ENCODE results near the gene STOM. TPM values are rescaled to one million over a fixed set of nuclear protein-coding genes. Genes with fewer than 3 reads are reported as not detected.

Gene STOM
- total RNA-seq, 1 experiment from 2014 or later: 51.8 TPM

- no peaks in the 10 kb centered on the region for H3K27me3 ChIP-seq (ENCODE audit: control insufficient read depth, insufficient read depth, low read length)
- no peak overlapping the region for H3K4me3 ChIP-seq (ENCODE audit: insufficient read depth, low read depth, low read length)
- DNase-seq: no peak
- H3K36me3 ChIP-seq (replicated peaks; ENCODE audit: control insufficient read depth, insufficient read depth, low read length): no peaks in the 10 kb centered on the region; the same call in 1 of the 2 replicates
Measured at GRCh38 chr9:121325387-121325786, 44.7 kb downstream of the STOM start.

DNA sequence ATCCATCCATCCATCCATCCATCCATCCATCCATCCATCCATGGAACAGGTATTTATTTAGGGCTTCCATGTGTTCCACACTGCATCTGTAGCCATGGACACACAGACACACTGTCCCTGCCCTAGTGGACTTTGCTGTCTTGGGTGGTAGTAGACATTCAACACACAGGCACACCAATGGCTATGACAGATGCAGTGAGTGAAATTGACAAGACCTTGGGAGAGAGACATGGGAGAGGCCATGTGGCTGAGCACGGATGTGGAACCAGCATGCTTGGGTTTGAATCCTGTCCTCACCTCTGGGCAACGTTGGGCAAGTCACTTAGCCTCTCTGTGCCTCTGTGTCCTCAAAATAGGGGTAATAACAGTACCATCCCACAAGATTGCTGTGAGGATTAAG is 45.3 kb downstream of the STOM start:
- Histone ChIP-seq H3K36me3 (replicated peaks; ENCODE audit: control insufficient read depth, insufficient read depth, low read length) (no peaks in the 10 kb centered on the region; the same call in 1 of the 2 replicates), H3K27me3 (ENCODE audit: control insufficient read depth, insufficient read depth, low read length) (no peaks in the 10 kb centered on the region), H3K4me3 (ENCODE audit: insufficient read depth, low read depth, low read length) (no peak overlapping the region)
- no peak for DNase-seq

DNA sequence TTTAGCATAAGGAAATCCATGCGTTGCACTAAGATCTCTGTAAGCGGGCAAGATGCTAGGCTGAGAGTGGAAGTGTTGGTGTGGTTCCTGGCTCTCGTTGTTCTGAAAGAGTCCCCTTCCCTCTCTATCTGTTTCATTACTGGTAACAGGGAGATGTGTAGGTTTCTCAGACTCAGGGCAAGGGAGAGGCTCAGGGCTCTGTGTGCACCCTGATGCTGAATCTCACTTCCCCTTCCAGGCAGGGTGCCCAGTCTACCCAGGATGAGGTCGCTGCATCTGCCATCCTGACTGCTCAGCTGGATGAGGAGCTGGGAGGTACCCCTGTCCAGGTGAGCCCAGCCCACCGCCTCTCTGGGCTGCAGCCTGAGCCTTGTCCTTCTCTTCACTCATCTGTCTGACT is 45.7 kb downstream of the STOM start:
- no peaks in the 10 kb centered on the region; the same call in 1 of the 2 replicates for H3K36me3 ChIP-seq (replicated peaks; ENCODE audit: control insufficient read depth, insufficient read depth, low read length)
- DNase-seq: no peak
- no peaks in the 10 kb centered on the region for H3K27me3 ChIP-seq (ENCODE audit: control insufficient read depth, insufficient read depth, low read length)
- no peak overlapping the region for H3K4me3 ChIP-seq (ENCODE audit: insufficient read depth, low read depth, low read length)

- Histone ChIP-seq H3K36me3 (replicated peaks; ENCODE audit: control insufficient read depth, insufficient read depth, low read length) (no peaks in the 10 kb centered on the region; the same call in 1 of the 2 replicates), H3K4me3 (ENCODE audit: insufficient read depth, low read depth, low read length) (no peak overlapping the region), H3K27me3 (ENCODE audit: control insufficient read depth, insufficient read depth, low read length) (no peaks in the 10 kb centered on the region)
- DNase-seq: no peak
Measured at GRCh38 chr9:121323449-121324151, 46.5 kb downstream of the STOM start.

DNA sequence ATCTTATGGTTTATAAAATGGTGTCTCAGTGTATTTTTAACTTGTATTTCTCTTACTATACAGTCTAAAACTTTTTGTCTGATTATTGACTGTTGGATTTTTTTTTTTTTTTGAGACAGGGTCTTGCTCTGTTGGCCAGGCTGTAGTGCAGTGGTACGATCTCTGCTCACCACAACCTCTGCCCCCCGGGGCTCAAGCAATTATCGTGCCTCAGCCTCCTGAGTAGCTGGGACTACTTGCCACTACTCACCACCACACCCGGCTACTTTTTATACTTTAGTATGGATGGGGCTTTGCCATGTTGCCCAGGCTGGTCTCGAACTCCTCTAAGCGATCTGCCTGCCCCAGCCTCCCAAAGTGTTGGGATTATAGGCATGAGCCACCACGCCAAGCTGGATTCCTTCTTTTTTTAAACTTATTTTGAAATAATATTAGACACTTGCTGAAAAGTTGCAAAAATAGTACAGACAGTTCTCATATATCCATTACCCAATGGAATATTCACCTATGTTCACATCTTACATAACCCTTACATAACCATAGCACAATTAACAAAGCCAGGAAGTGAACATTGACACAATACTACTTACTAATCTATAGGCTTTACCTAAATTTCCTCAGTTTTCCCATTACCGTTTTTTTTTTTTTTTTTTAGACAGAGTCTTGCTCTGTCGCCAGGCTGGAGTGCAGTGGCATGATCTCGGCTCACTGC is 47.2 kb downstream of the STOM start:
- H3K27me3 ChIP-seq (ENCODE audit: control insufficient read depth, insufficient read depth, low read length): no peaks in the 10 kb centered on the region
- no peak overlapping the region for H3K4me3 ChIP-seq (ENCODE audit: insufficient read depth, low read depth, low read length)
- H3K36me3 ChIP-seq (replicated peaks; ENCODE audit: control insufficient read depth, insufficient read depth, low read length): no peaks in the 10 kb centered on the region; the same call in 1 of the 2 replicates
- DNase-seq: no peak

DNA sequence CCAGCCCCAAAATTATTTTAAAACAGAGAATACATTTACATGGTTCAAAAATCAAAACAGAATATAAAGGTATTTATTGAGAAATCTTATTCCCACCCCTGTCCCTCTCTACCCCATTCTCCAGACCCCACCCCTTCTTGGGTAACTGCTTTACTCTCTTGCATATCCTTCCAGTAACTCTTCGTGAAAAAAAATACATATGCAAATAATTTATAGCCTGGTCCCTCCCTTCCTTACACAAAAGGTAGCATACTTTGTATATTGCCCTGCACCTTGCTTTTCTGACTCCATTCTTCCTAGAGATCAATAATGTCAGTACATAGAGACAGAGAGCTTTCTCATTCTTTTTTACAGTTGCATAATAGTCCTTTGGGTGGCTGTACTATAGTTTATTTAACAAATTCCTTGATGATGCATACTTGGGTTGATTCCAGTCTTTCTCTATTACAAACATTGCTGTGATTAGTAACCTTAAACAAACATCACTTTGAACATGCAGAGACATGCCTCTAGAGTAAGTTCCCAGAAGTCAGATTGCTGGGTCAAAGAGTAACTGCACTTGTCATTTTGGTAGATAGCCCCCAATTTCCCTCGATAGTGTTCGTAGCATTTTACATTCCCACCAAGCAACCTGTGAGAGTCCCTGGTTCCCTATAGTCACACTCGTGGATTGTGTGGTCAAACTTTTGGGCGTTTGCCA is 47.9 kb downstream of the STOM start:
- H3K27me3 ChIP-seq (ENCODE audit: control insufficient read depth, insufficient read depth, low read length): no peaks in the 10 kb centered on the region
- H3K36me3 ChIP-seq (replicated peaks; ENCODE audit: control insufficient read depth, insufficient read depth, low read length): no peaks in the 10 kb centered on the region
- no peak overlapping the region for H3K4me3 ChIP-seq (ENCODE audit: insufficient read depth, low read depth, low read length)
- no peak for DNase-seq

GRCh38 chr9:121321016-121321503 is 49.0 kb downstream of the STOM start:
- Histone ChIP-seq H3K27me3 (ENCODE audit: control insufficient read depth, insufficient read depth, low read length) (no peaks in the 10 kb centered on the region), H3K36me3 (replicated peaks; ENCODE audit: control insufficient read depth, insufficient read depth, low read length) (no peaks in the 10 kb centered on the region), H3K4me3 (ENCODE audit: insufficient read depth, low read depth, low read length) (no peak overlapping the region)
- no peak for DNase-seq

- Histone ChIP-seq H3K36me3 (replicated peaks; ENCODE audit: control insufficient read depth, insufficient read depth, low read length) (no peaks in the 10 kb centered on the region), H3K4me3 (ENCODE audit: insufficient read depth, low read depth, low read length) (no peak overlapping the region), H3K27me3 (ENCODE audit: control insufficient read depth, insufficient read depth, low read length) (no peaks in the 10 kb centered on the region)
- no peak for DNase-seq
Measured at GRCh38 chr9:121319383-121319780, 50.7 kb downstream of the STOM start.

- no peak overlapping the region for H3K4me3 ChIP-seq (ENCODE audit: insufficient read depth, low read depth, low read length)
- no peaks in the 10 kb centered on the region for H3K36me3 ChIP-seq (replicated peaks; ENCODE audit: control insufficient read depth, insufficient read depth, low read length)
- DNase-seq: peak; percentile 55
- H3K27me3 ChIP-seq (ENCODE audit: control insufficient read depth, insufficient read depth, low read length): no peaks in the 10 kb centered on the region
Measured at GRCh38 chr9:121318631-121319382, 51.2 kb downstream of the STOM start.

GRCh38 chr9:121317737-121318630 is 52.1 kb downstream of the STOM start:
- H3K27me3 ChIP-seq (ENCODE audit: control insufficient read depth, insufficient read depth, low read length): no peaks in the 10 kb centered on the region
- no peak overlapping the region for H3K4me3 ChIP-seq (ENCODE audit: insufficient read depth, low read depth, low read length)
- H3K36me3 ChIP-seq (replicated peaks; ENCODE audit: control insufficient read depth, insufficient read depth, low read length): no peaks in the 10 kb centered on the region
- no peak for DNase-seq

DNA sequence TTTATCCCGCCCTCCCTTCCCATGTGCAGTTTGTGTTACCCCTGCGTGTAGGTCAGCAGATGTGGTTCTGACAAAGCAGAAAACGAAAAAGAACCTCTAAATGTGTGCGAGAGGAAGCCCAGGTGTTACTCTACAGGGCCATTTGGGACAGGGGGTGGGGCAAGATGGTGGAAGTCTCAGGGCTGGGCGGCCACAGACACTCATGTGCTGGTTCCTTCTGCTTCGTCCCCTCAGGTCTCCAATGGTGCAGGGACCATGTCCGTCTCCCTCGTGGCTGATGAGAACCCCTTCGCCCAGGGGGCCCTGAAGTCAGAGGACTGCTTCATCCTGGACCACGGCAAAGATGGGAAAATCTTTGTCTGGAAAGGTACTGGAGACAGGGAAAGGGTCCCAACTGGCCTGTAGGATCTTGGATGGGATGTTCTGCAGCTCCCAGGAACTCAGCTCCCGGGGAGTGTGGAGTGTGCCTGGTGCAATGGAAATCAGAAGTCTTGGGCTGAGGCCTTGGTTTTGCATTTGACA is 53.1 kb downstream of the STOM start:
- Histone ChIP-seq H3K36me3 (replicated peaks; ENCODE audit: control insufficient read depth, insufficient read depth, low read length) (no peaks in the 10 kb centered on the region), H3K4me3 (ENCODE audit: insufficient read depth, low read depth, low read length) (no peak overlapping the region), H3K27me3 (ENCODE audit: control insufficient read depth, insufficient read depth, low read length) (no peaks in the 10 kb centered on the region)
- no peak for DNase-seq

DNA sequence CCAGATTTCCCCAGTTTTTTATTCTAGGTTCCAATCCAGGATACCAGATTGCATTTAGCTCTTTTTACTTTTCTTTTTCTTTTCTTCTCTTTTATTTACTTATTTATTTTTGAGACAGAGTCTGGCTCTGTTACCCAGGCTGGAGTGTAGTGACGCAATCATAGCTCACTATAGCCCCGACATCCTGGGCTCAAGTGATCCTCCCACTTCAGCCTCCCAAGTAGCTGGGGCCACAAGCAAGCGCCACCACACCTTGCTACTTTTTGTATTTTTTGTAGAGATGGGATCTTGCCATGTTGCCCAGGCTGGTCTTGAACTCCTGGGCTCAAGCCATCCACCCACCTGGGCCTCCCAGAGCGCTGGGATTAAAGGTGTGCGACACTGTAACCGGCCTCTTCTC is 53.7 kb downstream of the STOM start:
- Histone ChIP-seq H3K27me3 (ENCODE audit: control insufficient read depth, insufficient read depth, low read length) (no peaks in the 10 kb centered on the region), H3K36me3 (replicated peaks; ENCODE audit: control insufficient read depth, insufficient read depth, low read length) (no peaks in the 10 kb centered on the region), H3K4me3 (ENCODE audit: insufficient read depth, low read depth, low read length) (no peak overlapping the region)
- no peak for DNase-seq

DNA sequence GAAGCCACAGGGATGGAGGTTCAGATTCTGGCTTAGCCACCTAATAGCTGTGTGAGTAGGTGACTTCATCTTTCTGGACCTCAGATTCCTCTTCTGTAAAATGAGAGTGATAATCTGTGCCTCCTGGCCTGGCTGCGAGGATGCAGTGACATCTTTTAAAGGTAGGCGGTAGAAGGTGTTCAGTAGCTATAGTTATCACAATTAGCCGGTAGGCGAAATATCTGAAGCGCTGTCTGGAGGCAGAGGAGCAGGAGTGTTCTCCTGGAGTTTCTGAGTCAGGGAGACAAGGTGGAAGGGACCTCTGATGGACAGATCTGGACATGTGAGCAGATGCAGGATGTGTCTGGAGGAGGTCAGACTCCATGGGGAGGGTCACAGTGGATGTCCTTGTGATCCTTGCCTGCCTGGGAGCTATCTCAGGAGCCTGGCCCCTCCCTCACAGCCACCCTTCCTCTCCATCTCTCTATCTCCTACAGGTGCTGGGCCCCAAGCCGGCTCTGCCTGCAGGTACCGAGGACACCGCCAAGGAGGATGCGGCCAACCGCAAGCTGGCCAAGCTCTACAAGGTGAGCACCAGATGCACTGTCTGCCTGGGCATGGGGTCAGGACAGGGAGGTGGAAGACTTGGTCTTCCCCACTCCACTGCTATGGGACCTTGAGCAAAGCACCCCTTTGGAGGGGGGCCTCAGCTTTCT is 56.4 kb downstream of the STOM start:
- H3K27me3 ChIP-seq (ENCODE audit: control insufficient read depth, insufficient read depth, low read length): no peaks in the 10 kb centered on the region
- H3K36me3 ChIP-seq (replicated peaks; ENCODE audit: control insufficient read depth, insufficient read depth, low read length): no peaks in the 10 kb centered on the region
- H3K4me3 ChIP-seq (ENCODE audit: insufficient read depth, low read depth, low read length): no peak overlapping the region
- DNase-seq: no peak

All from H7 (cell line).